HG02588 (cell line): ENCODE data around the gene PTPRN2.

Experiments
- ATAC-seq: cut with Tn5 transposase; IDR thresholded peaks from one replicate; pipeline ENCODE4 v1.9.1; 2021; ENCODE audit warnings: mild to moderate bottlenecking, moderate library complexity; ENCODE audit not compliant: unreplicated experiment

The PTPRN2 gene

DNA sequence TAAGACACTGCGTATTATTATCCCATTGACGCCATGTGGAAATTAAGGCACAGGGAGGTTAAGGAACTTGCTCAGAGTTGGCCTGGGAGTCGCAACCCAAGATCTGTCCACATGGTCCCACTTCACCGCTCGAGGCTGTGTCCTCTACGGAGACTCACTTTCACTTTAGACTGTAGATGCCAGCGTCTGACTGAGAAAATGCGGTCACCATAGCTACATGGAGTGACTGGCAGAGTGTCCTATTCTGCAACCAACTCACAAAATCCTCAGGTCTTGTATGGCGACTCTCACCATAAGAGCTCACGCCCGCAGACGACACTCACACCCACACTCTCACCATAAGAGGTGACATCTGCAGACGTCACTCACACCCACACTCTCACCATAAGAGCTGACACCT is 257.9 kb downstream of the PTPRN2 start:
- ATAC-seq: no peak

DNA sequence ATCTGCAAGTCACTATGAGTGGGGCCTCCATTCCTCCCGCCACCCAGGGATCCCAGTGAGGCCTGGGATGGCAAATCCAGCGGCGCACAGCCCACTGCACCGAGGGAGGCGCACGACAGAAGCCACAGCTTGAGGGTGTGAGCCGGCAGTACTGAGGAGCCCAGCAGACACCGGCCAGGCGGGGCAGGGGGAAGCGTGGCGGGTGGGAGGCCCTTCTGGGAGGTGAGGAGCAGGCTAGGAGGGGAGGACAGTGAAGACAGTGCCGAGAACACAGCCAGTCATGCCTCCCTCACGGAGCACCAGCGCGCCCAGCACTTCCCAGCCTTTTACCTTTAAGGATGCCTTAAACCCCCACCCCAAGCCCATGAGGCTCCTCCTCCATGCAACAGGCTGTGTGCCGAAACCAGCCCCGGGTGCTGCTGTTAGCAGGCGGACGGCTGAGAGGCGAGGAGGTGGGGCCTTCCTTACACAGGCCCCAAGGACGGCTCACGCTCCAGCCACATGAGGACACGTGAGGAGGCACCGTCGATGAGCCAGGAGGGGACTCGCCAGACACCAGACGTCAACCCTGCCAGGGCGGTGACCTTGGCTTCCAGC is 258.5 kb downstream of the PTPRN2 start:
- no peak for ATAC-seq

DNA sequence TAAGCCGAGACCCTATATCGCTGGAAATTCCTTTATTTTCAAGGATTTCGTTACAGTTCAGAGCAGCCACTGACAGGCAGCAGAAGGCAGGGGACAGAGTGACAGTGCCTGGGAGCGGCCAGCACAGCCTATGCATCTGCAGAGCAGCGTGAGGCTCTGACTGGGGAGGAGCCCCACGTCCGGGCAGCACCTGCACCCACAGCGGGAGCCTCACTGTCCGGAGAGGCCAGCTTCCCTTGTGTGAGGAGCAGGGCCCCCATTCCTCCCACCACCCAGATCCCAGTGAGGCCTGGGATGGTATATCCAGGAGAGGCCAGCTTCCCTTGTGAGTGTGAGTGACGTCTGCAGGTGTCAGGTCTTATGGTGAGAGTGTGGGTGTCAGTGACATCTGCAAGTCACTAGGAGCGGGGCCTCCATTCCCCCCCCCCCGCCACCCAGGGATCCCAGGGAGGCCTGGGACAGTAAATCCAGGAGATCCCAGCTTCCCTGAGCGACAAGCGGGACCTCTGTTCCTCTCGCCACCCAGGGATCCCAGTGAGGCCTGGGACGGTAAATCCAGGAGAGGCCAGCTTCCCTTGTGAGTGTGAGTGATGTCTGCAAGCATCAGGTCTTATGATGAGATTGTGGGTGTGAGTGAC is 259.1 kb downstream of the PTPRN2 start:
- ATAC-seq: no peak

DNA sequence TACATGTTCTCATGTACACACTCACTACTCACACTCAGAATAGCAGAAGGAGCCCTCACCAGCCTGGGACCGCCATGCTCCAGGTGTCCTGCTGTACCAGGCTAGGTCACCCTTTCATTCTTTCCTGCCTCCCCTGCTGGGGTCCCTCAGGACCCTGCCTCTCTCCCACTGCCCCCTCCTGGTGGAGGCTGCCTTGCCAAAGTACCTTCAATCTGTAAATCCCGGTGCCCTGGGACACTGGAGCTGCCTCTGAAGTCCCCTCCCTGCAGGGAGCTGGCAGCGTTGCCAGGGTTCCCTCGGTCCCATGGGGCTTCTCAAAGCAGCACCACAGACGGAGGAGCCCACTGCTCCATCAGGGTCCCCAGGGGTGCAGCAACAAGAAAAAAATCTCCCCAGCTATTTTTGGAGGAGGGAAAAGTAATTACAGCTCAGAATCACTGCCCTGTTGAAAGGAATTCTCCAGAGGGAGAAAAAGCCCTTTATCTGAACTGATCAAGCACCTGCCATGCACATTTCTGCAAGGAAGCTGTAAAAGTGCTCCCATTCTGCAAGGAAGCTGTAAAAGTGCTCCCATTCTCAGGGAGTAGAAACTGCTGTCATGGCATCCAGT is 259.9 kb downstream of the PTPRN2 start:
- ATAC-seq: no peak

DNA sequence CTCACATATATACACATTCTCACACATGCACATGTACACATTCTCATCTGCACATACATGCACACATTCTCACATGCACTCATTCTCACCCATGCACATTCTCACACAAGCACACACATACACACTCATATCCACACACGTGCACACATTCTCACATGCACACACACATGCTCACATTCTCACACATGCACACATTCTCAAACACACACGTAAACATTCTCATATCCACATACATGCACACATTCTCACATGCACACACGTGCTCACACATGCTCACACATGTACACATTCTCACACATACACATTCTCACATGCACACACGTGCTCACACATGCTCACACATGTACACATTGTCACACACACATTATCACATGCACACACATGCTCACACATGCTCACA is 260.6 kb downstream of the PTPRN2 start:
- ATAC-seq: no peak

DNA sequence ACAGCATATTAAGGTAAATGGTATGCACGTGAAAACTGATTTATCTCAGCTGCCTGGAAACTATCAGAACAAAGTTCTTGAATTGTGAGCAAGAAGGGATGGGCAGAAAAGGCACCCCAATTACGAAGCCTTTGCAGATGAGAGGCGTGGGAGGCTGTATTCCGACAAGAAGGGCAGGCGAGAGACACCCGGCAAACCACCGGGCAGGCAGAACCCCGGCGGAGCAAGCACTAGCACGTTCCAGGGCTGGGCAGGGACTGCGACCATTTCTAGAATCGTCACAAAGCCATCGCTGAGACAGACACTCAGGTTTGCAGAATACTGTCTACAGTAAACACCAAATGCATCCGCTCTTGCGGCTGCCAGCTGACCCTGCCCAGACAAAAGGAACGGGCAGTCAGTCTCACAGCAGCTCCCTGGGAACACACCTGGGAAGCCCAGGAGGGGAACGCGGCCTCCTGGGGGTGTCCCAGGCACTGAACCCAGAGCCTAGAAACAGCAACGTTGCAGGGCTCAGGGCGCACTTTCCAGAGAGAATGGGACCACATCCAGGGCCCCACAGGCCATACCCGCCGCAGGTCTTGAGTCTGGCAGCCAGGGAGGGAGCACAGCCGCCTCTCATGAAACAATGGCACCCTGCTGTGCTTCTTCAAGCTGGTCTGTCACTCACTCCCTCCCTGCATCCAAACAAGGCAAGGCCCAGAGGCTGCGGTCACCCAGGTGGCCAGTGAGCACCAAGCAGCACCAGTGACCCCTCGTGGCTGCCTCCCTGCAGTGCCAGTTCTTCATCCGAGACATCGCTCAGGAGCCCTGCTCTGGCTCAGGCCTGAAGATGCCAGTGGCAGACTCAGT is 261.9 kb downstream of the PTPRN2 start:
- ATAC-seq: no peak

DNA sequence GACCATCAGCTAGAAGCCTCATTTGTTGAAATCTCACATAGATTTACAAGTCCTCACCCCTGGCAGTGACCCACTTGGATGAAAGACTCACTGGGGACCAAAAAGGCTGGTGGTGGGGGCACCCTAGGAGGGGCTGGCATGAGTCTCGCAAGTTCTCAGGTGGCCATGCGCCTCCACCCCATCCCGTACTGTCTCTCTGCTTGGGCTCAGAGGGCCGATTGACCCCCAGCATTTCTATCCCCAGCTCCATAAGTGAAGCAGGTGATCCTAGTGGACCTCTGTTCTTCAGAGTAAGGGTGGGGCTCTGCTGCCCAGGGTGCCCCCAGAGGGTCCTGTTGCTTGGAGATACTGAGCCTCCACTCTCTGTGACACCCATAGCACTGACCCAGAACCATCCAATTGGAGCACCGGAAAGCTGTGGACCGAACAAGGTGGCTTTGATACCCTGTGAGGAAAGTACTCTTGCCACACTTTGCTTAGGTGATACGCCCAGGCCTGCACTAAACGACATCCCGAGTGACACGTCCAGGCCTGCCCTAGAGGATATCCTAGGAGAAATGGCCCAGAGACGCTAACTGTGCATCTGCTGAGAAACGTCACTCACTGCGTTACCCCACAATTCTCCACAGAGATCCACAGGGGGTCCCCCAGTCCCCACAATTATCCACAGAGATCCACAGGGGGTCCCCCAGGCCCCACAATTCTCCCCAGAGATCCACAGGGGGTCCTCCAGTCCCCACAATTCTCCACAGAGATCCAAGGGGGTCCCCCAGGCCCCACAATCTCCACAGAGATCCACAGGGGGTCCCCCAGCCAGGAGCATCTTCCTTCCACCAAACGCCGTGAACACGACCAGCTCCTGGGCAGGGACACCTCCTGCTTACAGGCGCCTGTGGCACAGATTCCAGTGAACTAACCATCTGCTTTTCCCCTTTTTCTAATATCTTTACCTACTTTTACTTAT is 262.9 kb downstream of the PTPRN2 start:
- no peak for ATAC-seq

DNA sequence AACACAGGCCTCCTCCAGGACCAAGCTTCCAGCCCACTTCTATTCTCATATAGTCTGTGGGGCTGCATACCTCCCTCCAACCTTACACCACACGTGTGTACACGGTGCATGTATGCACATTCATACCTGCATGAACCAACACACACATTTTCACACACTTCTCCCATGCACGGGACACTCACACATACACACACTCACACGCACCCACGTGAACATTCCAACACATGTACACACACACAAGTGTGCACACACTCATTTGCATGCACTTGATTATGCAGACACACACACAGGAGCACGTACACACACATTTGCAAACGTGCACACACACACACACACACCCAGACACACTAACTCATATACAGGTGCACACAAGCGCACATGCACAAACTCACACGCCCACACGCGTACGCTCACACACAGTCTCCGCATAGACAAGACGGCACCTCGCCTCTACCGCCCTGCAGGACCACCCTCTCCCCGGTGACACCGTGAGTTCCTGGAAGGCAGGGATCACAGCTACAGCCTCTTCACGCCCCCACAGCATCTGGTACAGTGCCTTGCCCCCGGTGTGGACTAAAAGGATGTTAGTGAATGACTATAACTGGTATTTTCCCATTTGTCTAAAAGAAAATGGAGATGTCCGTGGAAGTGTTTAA is 263.8 kb downstream of the PTPRN2 start:
- no peak for ATAC-seq

DNA sequence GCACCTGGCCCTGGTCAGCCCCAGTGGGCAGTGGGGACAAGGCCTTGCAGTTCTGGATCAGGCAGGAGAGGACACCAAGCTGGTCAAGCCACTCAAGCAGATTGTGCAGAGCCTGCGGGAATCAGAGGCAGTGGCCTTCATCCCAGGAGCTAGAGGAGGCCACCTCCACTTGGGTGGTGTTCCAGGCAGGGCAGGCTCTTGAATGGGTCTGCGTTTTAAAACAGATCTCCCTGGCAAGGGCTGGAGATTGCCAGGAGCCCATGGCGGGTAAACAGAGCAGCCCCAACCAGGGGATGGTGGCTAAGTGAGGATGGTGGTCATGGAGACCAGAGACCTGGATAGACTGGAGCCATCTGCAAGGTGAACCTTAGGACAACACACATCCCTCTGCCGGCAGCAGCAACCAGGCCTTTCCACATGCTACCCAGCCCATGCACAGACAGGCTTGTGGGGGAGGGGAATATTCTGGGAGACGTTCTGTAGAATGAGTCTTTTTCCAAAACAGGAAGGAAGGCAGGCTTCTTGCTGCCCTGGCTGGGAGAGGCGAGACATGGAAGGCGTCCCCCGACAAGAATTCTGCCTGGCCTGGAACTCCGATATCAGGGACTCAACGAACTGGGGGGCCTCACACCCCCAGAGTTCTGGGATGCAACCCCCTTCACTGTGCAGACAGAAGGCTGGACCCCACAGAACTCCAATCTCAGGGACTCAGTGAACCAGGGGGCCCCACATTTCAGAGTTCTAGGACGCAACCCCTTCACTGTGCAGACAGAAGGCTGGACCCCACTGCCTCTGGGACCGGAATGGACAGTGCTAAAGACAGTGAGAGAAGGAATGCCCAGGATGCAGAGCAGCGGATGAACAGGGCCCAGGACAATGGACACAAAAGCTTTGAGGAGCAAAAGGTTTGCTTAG is 264.8 kb downstream of the PTPRN2 start:
- no peak for ATAC-seq

DNA sequence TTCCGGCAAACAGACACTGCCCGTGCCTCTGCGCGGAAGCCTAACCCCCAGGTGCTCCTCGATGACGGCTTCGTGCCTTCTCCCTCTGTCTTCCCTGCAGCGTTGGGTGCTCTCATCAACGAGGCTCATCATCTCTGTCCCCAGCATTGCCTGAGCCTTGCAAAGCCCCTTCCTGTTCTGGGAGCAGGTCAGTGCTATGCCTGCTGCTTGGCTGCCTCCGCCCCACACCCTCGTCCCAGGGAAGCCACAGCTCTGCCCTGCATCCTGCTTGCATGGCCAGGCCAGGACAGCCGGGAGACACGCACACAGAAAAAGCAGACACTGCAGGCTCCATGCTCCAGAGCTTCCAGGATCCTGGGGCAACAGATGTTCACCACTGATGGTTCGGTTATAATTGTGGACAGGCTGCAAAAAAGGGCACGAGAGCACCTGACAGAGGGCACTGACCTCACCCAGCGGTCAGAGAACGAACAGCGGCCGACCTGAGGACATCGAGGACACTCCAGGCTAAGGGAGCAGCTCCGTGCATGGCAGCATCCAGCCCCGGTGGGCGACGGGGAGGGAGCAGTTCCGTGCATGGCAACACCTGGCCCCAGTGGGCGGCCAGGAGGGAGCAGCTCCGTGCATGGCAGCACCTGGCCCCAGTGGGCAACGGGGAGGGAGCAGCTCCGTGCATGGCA is 265.5 kb downstream of the PTPRN2 start:
- ATAC-seq: no peak

DNA sequence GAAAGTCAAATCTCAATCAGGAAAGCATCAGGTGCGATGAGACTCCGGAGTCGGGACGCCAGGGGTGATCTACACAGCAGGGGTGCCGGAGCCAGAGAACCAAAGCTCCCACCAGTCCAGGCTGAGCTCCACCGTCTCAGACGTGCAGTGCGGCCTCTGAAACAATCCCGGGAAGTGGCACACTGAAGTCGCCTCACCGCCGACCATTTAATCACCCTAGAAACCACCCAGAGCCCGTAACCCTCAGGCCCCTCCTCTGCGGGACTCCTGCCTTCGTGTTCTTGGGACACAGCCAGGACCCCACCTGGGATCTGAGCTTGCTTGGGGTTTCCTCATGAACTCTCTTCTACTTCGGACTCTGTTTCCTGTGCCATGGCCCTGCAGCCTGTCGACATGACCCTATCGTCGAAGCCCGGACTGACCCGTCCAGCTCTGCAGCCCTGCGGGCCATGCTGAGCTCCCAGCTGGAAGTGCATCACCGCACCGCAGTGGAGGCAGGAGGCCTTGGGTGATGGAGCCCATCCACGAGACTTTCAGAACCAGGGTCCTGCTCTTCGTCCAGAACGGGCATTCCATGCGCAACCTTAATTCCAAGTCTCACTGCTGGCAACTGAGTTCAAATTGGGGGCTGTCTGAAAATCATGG is 266.4 kb downstream of the PTPRN2 start:
- no peak for ATAC-seq

DNA sequence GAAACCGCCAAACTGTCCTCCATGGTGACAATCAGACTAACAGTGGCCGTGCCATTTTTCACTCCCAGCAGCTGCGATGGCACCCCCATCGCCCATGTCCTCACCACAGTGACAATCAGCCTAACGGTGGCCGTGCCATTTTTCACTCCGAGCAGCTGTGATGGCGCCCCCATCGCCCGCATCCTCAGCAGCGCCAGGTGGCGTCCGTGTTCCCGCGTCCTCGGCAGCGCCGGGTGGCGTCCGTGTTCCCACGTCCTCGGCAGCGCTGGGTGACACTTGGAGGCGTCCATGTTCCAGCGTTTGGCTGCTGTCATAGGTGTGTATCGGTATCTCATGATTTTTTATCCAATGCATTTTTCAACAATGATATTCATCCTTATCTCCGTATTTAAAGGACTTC is 267.3 kb downstream of the PTPRN2 start:
- no peak for ATAC-seq

DNA sequence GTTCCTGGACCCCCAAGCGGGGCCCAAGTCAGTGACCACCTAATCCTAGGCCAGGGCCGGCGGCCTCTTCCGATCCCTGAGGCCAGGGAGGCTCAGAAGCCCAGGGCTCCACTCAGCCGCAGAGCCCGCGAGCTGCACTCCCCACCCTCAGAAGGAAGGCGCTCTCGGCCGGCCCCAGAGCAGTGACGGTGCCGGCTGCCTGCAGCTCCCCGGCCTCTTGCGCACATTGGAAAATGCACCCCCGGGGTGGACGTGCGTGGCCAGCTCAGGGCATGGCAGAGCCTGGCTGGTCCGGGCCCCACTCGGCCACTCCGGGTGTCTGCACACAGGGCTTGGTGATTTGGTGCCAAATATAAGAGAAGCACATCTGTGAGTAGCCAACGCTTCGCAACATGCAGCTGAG is 269.1 kb downstream of the PTPRN2 start:
- ATAC-seq: no peak

DNA sequence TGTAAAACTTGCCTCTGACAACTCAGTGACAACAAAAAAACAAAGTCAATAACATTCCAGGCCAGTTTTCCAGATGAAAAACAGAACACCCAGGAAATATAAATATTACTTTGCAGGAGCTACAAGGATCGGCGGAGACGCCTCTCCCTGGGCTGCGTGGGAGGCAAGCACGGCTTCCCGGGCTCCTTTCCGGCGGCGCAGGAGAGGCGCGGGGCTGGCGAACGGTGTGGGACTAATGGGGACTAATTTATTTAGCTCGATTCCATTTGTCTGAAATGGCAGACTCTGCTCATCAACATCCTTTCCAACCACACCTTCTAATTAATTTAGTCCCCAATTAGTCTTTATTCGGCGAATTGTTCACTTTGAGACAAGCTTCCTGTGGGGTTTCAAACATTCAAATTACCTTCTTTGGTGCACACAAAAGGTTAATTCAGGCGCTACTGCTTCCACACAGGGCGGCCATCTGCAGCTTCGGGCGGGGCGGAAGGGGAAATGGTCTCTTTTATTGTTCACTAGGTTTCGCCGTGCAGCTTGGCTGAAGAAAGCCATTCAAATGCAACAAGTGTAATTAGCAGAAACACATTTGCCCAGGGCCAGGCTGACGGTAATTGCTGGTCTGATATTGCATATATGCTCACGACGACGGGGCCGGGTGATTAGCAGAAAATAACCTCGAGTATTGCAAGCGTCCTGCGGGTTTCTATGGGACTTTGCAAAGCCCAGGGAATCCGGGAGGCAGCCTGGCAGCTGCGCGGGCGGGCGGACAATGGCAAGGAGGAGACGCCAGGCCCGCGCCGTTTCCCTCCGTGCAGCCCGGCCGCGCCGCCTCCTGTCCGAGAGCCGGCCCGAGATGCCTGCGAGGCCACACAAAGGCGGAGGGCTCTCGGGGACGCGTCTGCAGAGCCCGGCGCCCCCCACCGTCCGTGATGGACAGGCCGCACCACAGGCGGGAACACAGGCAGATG is 270.1 kb downstream of the PTPRN2 start:
- ATAC-seq: no peak

DNA sequence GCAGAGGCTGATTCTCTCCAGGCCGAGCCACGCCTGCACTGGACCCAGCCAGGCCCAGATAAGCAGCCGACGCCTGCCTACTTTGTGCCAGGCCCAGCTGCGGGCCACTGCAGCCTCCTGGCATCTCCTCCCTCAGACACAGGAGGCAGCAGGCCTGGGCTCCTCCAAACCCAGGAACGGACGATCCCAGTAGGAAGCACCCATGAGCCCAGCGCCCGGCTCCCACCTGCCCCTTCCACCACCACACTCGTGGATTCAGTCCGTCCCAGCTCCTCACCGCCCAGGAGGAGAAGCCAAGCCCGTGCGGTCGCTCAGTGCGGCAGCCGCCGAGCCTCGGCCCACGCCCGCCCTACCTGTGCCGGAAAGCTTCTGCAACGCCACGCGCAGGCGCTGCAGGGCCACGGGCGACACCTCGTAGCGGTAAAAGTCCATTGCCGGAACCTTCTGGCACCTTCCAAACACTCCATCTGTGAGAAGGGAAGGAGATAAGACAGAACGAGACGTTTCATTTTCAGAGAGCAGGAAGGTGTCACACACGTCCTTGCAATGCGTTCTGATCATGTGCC is 271.1 kb downstream of the PTPRN2 start:
- ATAC-seq: no peak

DNA sequence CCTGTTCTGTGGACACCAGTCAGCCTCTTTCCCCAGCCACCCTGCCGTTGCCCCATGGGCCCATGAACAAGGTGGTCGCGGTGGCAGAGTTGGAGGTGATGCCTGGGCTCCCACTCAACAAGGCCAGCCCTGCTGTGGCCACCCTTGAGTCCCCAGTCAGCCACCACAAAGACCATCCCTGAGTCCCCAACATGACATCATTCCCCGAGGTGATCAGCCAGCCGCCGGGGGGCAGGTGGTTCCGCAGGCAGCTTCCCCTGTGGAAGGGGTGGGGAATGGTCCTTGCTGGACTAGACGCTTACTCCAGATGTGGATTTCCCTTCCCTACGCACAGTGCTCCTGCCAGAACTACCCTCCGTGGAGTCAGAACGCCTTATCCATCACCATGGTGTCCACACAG is 271.7 kb downstream of the PTPRN2 start:
- no peak for ATAC-seq
